A549 (cell line): ENCODE measurements around the gene CH25H.

Experiments used
- JUNB ChIP-seq: fragments of >200 bp; sonication (Bioruptor Twin); formaldehyde crosslinking; IDR thresholded peaks from 2 replicates; pipeline ENCODE4 v1.6.1; 2016
- MAZ ChIP-seq: fragments of 150-350 bp; IDR thresholded peaks from 2 replicates; pipeline ENCODE4 v1.6.1; 2014; ENCODE audit warnings: antibody characterized with exemption, low read depth, low read length, borderline replicate concordance
- MYC ChIP-seq: IDR thresholded peaks from 2 replicates; pipeline ENCODE4 v1.6.1; 2012; ENCODE audit warnings: mild to moderate bottlenecking, inconsistent platforms, low read length, improper control_type of control experiment, borderline replicate concordance
- PHF8 ChIP-seq: fragments of 200-600 bp; sonication (generic); IDR thresholded peaks from 2 replicates; pipeline ENCODE4 v1.6.1; 2016; ENCODE audit warnings: low read depth, mild to moderate bottlenecking, antibody characterized with exemption, moderate library complexity, borderline replicate concordance
- POLR2A ChIP-seq: IDR thresholded peaks from 2 replicates; pipeline ENCODE4 v1.6.1; 2012; ENCODE audit warnings: mild to moderate bottlenecking, low read length
- REST ChIP-seq: fragments of 200-600 bp; sonication (generic); IDR thresholded peaks from 2 replicates; pipeline ENCODE4 v1.6.1; 2016; ENCODE audit warnings: antibody characterized with exemption, mild to moderate bottlenecking, moderate library complexity
- SMC3 ChIP-seq: fragments of >200 bp; sonication (Bioruptor Twin); formaldehyde crosslinking; IDR thresholded peaks from 3 replicates; pipeline ENCODE4 v1.6.1; 2018; ENCODE audit warnings: inconsistent platforms
- TF ChIP-seq, protein P1 (sequence below): fragments of >200 bp; sonication (Bioruptor Twin); formaldehyde crosslinking; IDR thresholded peaks from 3 replicates; pipeline ENCODE4 v1.5.1; 2016
- TF ChIP-seq, protein P2 (sequence below): fragments of 150-350 bp; IDR thresholded peaks from 2 replicates; pipeline ENCODE4 v1.6.1; 2014; ENCODE audit warnings: low read depth, mild to moderate bottlenecking, low read length

DNA sequence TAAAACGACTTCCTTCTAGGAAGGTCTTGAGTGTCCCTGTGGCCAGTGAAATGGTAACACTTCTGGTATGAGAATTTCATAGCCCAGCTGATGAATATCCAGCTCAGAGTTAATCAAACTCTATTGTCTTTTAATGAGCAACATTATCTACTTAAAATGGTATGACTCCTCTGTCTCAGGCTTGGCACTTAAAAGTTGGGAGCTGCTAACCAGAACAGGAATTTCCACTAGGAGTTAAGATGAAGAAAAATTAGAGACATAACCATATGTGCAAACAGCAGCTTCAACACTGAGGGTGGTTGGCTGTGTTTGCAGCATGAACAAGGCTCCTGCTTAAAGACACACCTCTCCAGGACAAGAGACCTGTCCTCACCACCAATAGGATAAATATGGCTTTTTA is 46.8 kb downstream of the CH25H start:
- TF ChIP-seq SMC3 (no peak), POLR2A (no peak), JUNB (no peak), MYC (no peak), REST (no peak), PHF8 (no peak), MAZ (no peak)
- TF ChIP-seq, protein P1, sequence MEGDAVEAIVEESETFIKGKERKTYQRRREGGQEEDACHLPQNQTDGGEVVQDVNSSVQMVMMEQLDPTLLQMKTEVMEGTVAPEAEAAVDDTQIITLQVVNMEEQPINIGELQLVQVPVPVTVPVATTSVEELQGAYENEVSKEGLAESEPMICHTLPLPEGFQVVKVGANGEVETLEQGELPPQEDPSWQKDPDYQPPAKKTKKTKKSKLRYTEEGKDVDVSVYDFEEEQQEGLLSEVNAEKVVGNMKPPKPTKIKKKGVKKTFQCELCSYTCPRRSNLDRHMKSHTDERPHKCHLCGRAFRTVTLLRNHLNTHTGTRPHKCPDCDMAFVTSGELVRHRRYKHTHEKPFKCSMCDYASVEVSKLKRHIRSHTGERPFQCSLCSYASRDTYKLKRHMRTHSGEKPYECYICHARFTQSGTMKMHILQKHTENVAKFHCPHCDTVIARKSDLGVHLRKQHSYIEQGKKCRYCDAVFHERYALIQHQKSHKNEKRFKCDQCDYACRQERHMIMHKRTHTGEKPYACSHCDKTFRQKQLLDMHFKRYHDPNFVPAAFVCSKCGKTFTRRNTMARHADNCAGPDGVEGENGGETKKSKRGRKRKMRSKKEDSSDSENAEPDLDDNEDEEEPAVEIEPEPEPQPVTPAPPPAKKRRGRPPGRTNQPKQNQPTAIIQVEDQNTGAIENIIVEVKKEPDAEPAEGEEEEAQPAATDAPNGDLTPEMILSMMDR = no peak
- TF ChIP-seq, protein P2, sequence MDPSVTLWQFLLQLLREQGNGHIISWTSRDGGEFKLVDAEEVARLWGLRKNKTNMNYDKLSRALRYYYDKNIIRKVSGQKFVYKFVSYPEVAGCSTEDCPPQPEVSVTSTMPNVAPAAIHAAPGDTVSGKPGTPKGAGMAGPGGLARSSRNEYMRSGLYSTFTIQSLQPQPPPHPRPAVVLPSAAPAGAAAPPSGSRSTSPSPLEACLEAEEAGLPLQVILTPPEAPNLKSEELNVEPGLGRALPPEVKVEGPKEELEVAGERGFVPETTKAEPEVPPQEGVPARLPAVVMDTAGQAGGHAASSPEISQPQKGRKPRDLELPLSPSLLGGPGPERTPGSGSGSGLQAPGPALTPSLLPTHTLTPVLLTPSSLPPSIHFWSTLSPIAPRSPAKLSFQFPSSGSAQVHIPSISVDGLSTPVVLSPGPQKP = no peak
